ENCODE measurements around the gene RPS6KA3. TPM values are rescaled to one million over a fixed set of nuclear protein-coding genes. Genes with fewer than 3 reads are reported as not detected.

Gene RPS6KA3
- polyA plus RNA-seq, 4 donors = 26.2 to 32.6 (median 30.2) TPM

DNA sequence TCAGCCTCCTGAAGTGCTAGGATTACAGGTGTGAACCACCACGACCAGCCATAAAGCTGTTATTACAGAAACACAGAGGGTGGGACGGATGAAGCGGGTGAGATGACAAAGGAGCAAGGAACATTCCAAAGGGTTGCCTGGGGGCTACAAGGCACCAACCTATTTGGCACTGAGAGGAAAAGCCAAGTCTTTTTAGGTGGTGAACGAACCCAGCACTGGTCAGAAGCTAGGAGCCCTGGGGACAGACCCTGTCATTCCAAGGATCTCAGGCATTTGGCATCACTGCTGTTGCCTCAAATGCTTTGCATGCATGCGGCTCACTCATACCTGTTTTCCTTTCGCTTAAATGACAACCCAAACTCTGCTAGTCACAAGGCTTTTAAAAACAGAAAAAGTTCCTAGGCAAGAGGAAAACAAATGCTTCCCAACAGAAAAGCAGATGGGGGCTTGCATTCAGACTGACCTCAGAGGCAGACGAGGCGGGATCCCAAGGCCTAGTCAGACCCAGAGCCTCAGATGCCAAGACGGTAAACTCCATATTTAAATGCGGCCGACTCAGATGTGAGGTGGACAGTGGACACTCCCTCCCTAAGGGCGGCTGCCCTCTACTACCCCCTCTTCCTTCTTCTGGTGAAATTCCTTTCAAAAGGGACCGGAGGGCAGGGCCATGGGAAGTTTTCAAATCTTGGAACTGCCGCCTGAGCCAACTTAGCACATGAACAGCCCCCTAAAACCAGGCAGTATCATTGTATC is 154.5 kb downstream of the RPS6KA3 start:
- no peak for DNase-seq (ENCODE audit: low read depth in 4 of 4, low spot score in 2 of 4)

DNA sequence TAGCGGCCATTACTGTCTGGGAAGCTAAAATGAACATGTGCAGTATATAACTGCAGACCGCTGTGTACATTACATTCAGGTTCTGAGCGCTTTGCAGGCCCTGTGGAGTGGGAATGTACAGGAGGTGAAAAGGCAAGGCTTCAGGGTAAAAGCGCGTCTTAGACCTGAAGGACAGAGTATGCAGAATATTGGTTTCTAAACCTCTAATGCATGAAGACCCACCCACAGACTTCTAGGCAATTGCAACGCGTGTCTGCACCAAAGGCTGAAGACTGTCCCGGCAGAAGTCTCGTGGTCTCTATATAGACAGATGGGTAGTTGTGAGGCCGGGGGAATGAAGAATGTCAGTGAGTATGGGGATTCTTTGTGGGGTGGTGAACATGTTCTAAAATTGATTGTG is 155.4 kb downstream of the RPS6KA3 start:
- DNase-seq (ENCODE audit: low read depth in 4 of 4, low spot score in 2 of 4) = no peak

DNA sequence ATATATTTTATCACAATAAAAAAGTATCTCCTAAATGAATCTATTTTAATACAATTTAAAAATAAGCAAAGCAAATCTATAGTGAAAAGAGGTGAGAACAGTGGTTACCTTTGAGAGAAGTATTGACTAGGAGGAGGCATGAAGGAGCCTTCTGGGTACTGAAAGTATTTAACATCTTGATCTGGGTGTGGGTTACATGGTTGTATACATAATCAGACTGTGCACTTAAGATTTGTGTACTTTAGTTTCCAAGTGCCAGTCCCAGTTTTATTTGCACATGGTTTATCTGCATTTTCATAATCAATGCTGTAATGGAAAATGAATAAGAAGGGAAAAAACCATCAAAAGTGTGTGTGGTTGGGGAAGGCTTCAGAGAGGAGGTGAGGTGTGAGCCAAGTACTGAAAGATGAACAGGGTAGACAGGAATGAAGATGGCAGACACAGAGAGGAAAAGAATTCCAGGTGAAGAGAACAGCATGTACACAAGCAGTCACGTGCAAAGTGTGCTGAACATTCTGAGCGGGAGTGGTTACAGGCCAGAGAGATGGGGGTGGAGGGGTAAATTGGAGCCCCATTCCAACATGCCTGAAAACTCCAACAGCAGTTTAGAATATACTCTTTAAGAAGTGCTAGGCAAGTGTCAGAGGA is 164.7 kb downstream of the RPS6KA3 start:
- no peak for DNase-seq (ENCODE audit: low read depth in 4 of 4, low spot score in 2 of 4)

Other genes starting within 250 kb of the RPS6KA3 start
- gene MAP7D2, start 150.0 kb downstream of the RPS6KA3 start, polyA plus RNA-seq (ENCODE audit: insufficient read length in 4 of 4) = 1 to 10 TPM; 2.4 to 5.1 (median 3.3) TPM
- gene EIF1AX, start 125.1 kb downstream of the RPS6KA3 start, polyA plus RNA-seq (ENCODE audit: insufficient read length in 4 of 4) = 100 to 1,000 TPM in 3 of 4 donors, 10 to 100 TPM in 1; 92.7 to 107 (median 103) TPM

All from left renal cortex interstitium (tissue), 4 donors.